Measurements from ENCODE around the gene SNX10.

Gene SNX10

GRCh38 chr7:26399736-26400135 is 108.1 kb downstream of the SNX10 start:
- DNase-seq (ENCODE audit: low read depth in 1 of 2, low spot score in 1 of 2), result no peak

- DNase-seq (ENCODE audit: low read depth in 1 of 2, low spot score in 1 of 2), result no peak
Observed at GRCh38 chr7:26403640-26404039, 112.0 kb downstream of the SNX10 start.

- DNase-seq (ENCODE audit: low read depth in 1 of 2, low spot score in 1 of 2), result no peak
Observed at GRCh38 chr7:26404189-26404996, 112.7 kb downstream of the SNX10 start.

GRCh38 chr7:26406433-26406832 is 114.8 kb downstream of the SNX10 start:
- no peak for DNase-seq (ENCODE audit: low read depth in 1 of 2, low spot score in 1 of 2)

GRCh38 chr7:26409661-26410547 is 118.2 kb downstream of the SNX10 start:
- no peak for DNase-seq (ENCODE audit: low read depth in 1 of 2, low spot score in 1 of 2)

- no peak for DNase-seq (ENCODE audit: low read depth in 1 of 2, low spot score in 1 of 2)
Observed at GRCh38 chr7:26413007-26413691, 121.5 kb downstream of the SNX10 start.

GRCh38 chr7:26416004-26416403 is 124.3 kb downstream of the SNX10 start:
- DNase-seq (ENCODE audit: low read depth in 1 of 2, low spot score in 1 of 2), result no peak

GRCh38 chr7:26417911-26418413 is 126.3 kb downstream of the SNX10 start:
- no peak for DNase-seq (ENCODE audit: low read depth in 1 of 2, low spot score in 1 of 2)

GRCh38 chr7:26419198-26419597 is 127.5 kb downstream of the SNX10 start:
- DNase-seq (ENCODE audit: low read depth in 1 of 2, low spot score in 1 of 2), result no peak

- no peak for DNase-seq (ENCODE audit: low read depth in 1 of 2, low spot score in 1 of 2)
Observed at GRCh38 chr7:26420422-26421019, 128.9 kb downstream of the SNX10 start.

- DNase-seq (ENCODE audit: low read depth in 1 of 2, low spot score in 1 of 2), result no peak
Observed at GRCh38 chr7:26422761-26423160, 131.1 kb downstream of the SNX10 start.

GRCh38 chr7:26423436-26423835 is 131.8 kb downstream of the SNX10 start:
- no peak for DNase-seq (ENCODE audit: low read depth in 1 of 2, low spot score in 1 of 2)

Data from activated T-helper 1 cell treated with anti-CD3 and anti-CD28 coated beads, Interleukin-2, amount 50 U/mL, for 16 hours (primary cell).